ENCODE data around the gene EXOC4. TPM values are rescaled to one million over a fixed set of nuclear protein-coding genes. Genes with fewer than 3 reads are reported as not detected.

The EXOC4 gene
- total and polyA plus RNA-seq, 2 donors (not counting 3 experiments of a cell fraction or from before 2014, with no cell fraction given), result 20.3 to 73.1 TPM

- no TSS peak for BruUV-seq (replicated peaks)
- no peak overlapping the region for H3K4me2 ChIP-seq (ENCODE audit: insufficient read depth, low read length)
- dilution Hi-C loops (cut with MboI; ENCODE audit: extremely low pct_ligation_motif_present, low sequenced_read_pairs), result no loop called here
- no peak overlapping the region for H3K9ac ChIP-seq (replicated peaks; ENCODE audit: extremely low read depth, insufficient read depth, low read length)
- H3K36me3 ChIP-seq (ENCODE audit: control insufficient read depth in 2 of 2, extremely low read depth in 1 of 2, insufficient read depth in 2 of 2, low read length in 2 of 2), result peaks cover 0 to 3% of the 10 kb centered on the region in 2 experiments
- no peaks in the 10 kb centered on the region for H3K79me2 ChIP-seq (ENCODE audit: control insufficient read depth, insufficient read depth, low read length)
- no peaks in the 10 kb centered on the region for H3K9me3 ChIP-seq (replicated peaks; ENCODE audit: control insufficient read depth, insufficient read depth, low read length)
- POLR2A ChIA-PET, result no interaction called here
- intact Hi-C loops (cut with micrococcal nuclease), result no loop called here
- DNase-seq (ENCODE audit: low read depth, low spot score) (no peak), FAIRE-seq (no peak)
- H3K4me3 ChIP-seq (replicated peaks in 1 of 3; ENCODE audit: insufficient read depth in 1 of 3, low read depth in 1 of 3, low read length in 3 of 3), result no peak overlapping the region
- CTCF ChIA-PET, result interaction anchor here (0.7 to 1.2 kb wide), 3 partner anchors 9 to 49 kb away, joined by 3 to 8 read pairs (median 3); no protein-coding TSS in a partner anchor
- no peak overlapping the region for H3K27ac ChIP-seq (ENCODE audit: insufficient read depth, low read depth, low read length)
- H2AFZ ChIP-seq (ENCODE audit: low read depth, low read length), result no peak overlapping the region
- H4K20me1 ChIP-seq (replicated peaks; ENCODE audit: control insufficient read depth, extremely low read depth, insufficient read depth, low read length), result no peaks in the 10 kb centered on the region
- no peaks in the 10 kb centered on the region for H3K4me1 ChIP-seq (ENCODE audit: control insufficient read depth, extremely low read depth, insufficient read depth, low read length)
- no peaks in the 10 kb centered on the region for H3K27me3 ChIP-seq (ENCODE audit: control insufficient read depth in 2 of 2, insufficient read depth in 2 of 2, low read length in 2 of 2)
- TF ChIP-seq FOS (IDR thresholded peaks at IDR 0.05; ENCODE audit: borderline replicate concordance, insufficient read depth, low read length) (no peak), POLR2AphosphoS5 (IDR thresholded peaks at IDR 0.05; ENCODE audit: insufficient read depth, low read depth, low read length) (no peak), EZH2 (IDR thresholded peaks at IDR 0.05; ENCODE audit: borderline replicate concordance, low read depth, low read length, severe bottlenecking) (no peak), POLR2A (IDR thresholded peaks at IDR 0.05; ENCODE audit: low read depth, low read length) (no peak)
- no peaks in the 10 kb centered on the region for H3K9me1 ChIP-seq (replicated peaks; ENCODE audit: control insufficient read depth, extremely low read depth, insufficient read depth, low read length)
Measured at GRCh38 chr7:133284092-133284491, 31.2 kb downstream of the EXOC4 start.

- no peak for FAIRE-seq
Measured at GRCh38 chr7:133288970-133289369, 36.1 kb downstream of the EXOC4 start.

More at GRCh38 chr7:133288970-133289369, 36.1 kb downstream of the EXOC4 start:
- no peaks in the 10 kb centered on the region for H3K79me2 ChIP-seq (ENCODE audit: control insufficient read depth, insufficient read depth, low read length)
- H4K20me1 ChIP-seq (replicated peaks; ENCODE audit: control insufficient read depth, extremely low read depth, insufficient read depth, low read length), result no peaks in the 10 kb centered on the region
- H2AFZ ChIP-seq (ENCODE audit: low read depth, low read length), result no peak overlapping the region
- H3K9me1 ChIP-seq (replicated peaks; ENCODE audit: control insufficient read depth, extremely low read depth, insufficient read depth, low read length), result no peaks in the 10 kb centered on the region
- intact Hi-C loops (cut with micrococcal nuclease), result no loop called here
- H3K9ac ChIP-seq (replicated peaks; ENCODE audit: extremely low read depth, insufficient read depth, low read length), result no peak overlapping the region
- H3K4me1 ChIP-seq (ENCODE audit: control insufficient read depth, extremely low read depth, insufficient read depth, low read length), result no peaks in the 10 kb centered on the region
- dilution Hi-C loops (cut with MboI; ENCODE audit: extremely low pct_ligation_motif_present, low sequenced_read_pairs), result no loop called here
- ChIA-PET POLR2A (no interaction called here), CTCF (no interaction called here)
- H3K4me3 ChIP-seq (replicated peaks in 1 of 3; ENCODE audit: insufficient read depth in 1 of 3, low read depth in 1 of 3, low read length in 3 of 3), result no peak overlapping the region
- no peaks in the 10 kb centered on the region for H3K27me3 ChIP-seq (ENCODE audit: control insufficient read depth in 2 of 2, insufficient read depth in 2 of 2, low read length in 2 of 2)
- no peak for TF ChIP-seq MAX (IDR thresholded peaks at IDR 0.05; ENCODE audit: insufficient read depth, insufficient read length)
- no peak for TF ChIP-seq MYC (IDR thresholded peaks at IDR 0.05; ENCODE audit: low read depth, low read length)
- TF ChIP-seq CTCF (IDR thresholded peaks at IDR 0.05; ENCODE audit: extremely low read depth in 1 of 2, insufficient read depth in 1 of 2, low read depth in 1 of 2, low read length in 2 of 2), result no peak
- TF ChIP-seq GATA2 (IDR thresholded peaks at IDR 0.05; ENCODE audit: insufficient read depth, insufficient read length, low read depth, low read length), result no peak
- no peak for TF ChIP-seq POLR2AphosphoS5 (IDR thresholded peaks at IDR 0.05; ENCODE audit: insufficient read depth, low read depth, low read length)
- TF ChIP-seq JUN (IDR thresholded peaks at IDR 0.05; ENCODE audit: borderline replicate concordance, insufficient read depth, insufficient read length, low read depth), result no peak
- no peak for TF ChIP-seq FOS (IDR thresholded peaks at IDR 0.05; ENCODE audit: borderline replicate concordance, insufficient read depth, low read length)
- no peak for TF ChIP-seq POLR2A (IDR thresholded peaks at IDR 0.05; ENCODE audit: low read depth, low read length)
- TF ChIP-seq EZH2 (IDR thresholded peaks at IDR 0.05; ENCODE audit: borderline replicate concordance, low read depth, low read length, severe bottlenecking), result no peak
- no peaks in the 10 kb centered on the region for H3K9me3 ChIP-seq (replicated peaks; ENCODE audit: control insufficient read depth, insufficient read depth, low read length)
- BruUV-seq (replicated peaks), result no TSS peak
- no peak overlapping the region for H3K27ac ChIP-seq (ENCODE audit: insufficient read depth, low read depth, low read length)
- H3K36me3 ChIP-seq (ENCODE audit: control insufficient read depth in 2 of 2, extremely low read depth in 1 of 2, insufficient read depth in 2 of 2, low read length in 2 of 2), result peaks cover 0 to 3% of the 10 kb centered on the region in 2 experiments
- DNase-seq (ENCODE audit: low read depth, low spot score), result no peak
- no peak overlapping the region for H3K4me2 ChIP-seq (ENCODE audit: insufficient read depth, low read length)
